Peyer's patch (tissue), 4 donors: ENCODE measurements around the gene DEFB112.

ENCODE experiments used
- POLR2A ChIP-seq, 2 donors: fragments of 450-650 bp; IDR thresholded peaks; one replicate each; pipeline ENCODE4 v1.5.1; 2017; ENCODE audit warnings: antibody characterized with exemption in 2 of 2, mild to moderate bottlenecking in 2 of 2, moderate library complexity in 2 of 2
- TF ChIP-seq, protein P1 (sequence below), 6 experiments: fragments of 450-650 bp in 4 of 6; fragments of 200-600 bp in 2 of 6; sonication (generic) in 1 of 6; IDR thresholded peaks; one replicate each; pipeline ENCODE4 v1.5.1; 2017 to 2019; ENCODE audit warnings: antibody characterized with exemption in 6 of 6, mild to moderate bottlenecking in 3 of 6, moderate library complexity in 1 of 6

DNA sequence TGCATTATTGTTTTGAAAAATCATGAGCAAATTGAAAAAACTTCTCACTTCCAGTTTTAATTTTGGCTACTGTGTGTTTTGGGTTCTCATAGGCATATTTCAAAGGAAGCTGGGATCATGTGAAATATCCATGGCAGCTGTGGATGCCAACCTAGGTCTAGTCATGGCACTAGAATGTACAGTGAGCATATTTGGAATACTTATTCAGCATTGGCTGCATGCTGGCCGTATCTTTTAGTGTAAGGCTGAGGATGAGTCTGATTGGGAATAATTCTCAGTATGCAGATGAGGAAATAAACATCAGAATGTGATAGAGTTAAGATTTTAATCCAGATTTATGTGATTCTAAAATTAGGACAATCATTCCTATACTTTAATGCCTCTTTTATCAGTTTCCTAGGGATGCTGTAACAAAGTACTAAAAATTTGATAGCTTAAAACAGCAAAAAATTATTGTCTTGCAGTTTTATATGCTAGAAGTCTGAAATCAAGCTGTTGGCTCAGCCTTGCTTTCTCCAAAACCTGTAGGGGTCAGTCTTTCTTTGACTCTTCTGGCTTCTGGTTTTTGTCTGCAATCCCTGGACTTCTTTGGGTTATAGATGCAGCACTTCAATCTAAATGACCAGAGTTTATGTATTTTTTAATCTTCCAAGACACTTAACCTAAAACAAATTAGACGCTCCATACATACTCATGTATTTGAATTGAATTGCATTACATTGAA, 37.7 kb upstream of the DEFB112 start:
- TF ChIP-seq, protein P1, sequence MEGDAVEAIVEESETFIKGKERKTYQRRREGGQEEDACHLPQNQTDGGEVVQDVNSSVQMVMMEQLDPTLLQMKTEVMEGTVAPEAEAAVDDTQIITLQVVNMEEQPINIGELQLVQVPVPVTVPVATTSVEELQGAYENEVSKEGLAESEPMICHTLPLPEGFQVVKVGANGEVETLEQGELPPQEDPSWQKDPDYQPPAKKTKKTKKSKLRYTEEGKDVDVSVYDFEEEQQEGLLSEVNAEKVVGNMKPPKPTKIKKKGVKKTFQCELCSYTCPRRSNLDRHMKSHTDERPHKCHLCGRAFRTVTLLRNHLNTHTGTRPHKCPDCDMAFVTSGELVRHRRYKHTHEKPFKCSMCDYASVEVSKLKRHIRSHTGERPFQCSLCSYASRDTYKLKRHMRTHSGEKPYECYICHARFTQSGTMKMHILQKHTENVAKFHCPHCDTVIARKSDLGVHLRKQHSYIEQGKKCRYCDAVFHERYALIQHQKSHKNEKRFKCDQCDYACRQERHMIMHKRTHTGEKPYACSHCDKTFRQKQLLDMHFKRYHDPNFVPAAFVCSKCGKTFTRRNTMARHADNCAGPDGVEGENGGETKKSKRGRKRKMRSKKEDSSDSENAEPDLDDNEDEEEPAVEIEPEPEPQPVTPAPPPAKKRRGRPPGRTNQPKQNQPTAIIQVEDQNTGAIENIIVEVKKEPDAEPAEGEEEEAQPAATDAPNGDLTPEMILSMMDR (IDR thresholded peaks at IDR 0.05): no peak
- TF ChIP-seq POLR2A (IDR thresholded peaks at IDR 0.05): no peak
